Measurements from ENCODE around the gene ARHGEF39. TPM values are rescaled to one million over a fixed set of nuclear protein-coding genes. Genes with fewer than 3 reads are reported as not detected.

Gene ARHGEF39
- total and polyA plus RNA-seq, 2 experiments from 2014 or later = 5.6 to 12.6 TPM

DNA sequence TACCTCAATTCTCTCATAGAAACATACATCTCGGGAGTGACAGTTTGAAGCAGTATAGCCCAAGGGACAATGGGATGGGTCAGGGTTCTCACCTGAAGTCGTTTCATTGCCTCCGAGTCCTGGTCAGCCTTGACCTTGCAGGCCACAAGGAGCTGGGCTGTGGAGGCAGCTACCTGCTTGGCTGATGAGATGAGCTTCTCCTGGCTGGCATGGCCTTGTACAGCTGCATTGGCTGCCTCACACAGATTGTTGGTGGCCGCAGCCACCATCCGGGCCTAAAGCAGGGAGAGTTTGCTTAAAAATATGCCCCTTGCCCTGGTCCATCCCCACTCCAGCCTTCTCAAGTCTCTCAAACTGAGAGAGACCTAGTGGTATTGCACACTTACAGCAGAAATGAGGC, 33.2 kb upstream of the ARHGEF39 start:
- peaks cover 62% of the 10 kb centered on the region for H3K36me3 ChIP-seq
- H3K4me1 ChIP-seq (ENCODE audit: low read depth) = no peaks in the 10 kb centered on the region
- no peaks in the 10 kb centered on the region for H3K27me3 ChIP-seq
- H3K9me3 ChIP-seq (ENCODE audit: low read depth) = no peaks in the 10 kb centered on the region
- no peak for DNase-seq (ENCODE audit: low read depth in 1 of 2, low spot score in 1 of 2)
- H3K4me3 ChIP-seq = no peak overlapping the region
- TF ChIP-seq, protein P1, sequence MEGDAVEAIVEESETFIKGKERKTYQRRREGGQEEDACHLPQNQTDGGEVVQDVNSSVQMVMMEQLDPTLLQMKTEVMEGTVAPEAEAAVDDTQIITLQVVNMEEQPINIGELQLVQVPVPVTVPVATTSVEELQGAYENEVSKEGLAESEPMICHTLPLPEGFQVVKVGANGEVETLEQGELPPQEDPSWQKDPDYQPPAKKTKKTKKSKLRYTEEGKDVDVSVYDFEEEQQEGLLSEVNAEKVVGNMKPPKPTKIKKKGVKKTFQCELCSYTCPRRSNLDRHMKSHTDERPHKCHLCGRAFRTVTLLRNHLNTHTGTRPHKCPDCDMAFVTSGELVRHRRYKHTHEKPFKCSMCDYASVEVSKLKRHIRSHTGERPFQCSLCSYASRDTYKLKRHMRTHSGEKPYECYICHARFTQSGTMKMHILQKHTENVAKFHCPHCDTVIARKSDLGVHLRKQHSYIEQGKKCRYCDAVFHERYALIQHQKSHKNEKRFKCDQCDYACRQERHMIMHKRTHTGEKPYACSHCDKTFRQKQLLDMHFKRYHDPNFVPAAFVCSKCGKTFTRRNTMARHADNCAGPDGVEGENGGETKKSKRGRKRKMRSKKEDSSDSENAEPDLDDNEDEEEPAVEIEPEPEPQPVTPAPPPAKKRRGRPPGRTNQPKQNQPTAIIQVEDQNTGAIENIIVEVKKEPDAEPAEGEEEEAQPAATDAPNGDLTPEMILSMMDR (IDR thresholded peaks at IDR 0.05; ENCODE audit: low read depth, low read length) = no peak
- H3K27ac ChIP-seq = no peak overlapping the region

DNA sequence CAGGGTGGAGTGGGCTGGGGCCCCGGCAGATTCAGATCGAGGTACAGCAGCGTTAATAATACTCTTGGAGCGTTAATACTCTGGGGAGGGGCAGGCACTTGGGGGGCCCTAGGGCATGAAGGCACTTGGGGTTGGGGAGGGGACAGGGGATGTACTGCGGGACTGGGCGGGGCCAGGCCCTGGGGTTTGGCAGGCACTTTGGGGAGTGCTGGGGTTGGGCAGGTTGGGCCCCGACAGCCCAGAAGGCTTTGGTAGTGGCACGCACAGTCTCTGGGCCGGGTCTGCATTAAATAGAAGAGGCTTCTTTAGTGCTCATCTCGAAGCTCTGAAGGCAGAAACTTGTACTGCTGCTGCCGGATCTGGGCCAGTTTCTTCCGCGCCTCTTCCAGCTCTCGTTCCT, 32.5 kb upstream of the ARHGEF39 start:
- H3K4me3 ChIP-seq = no peak overlapping the region
- TF ChIP-seq, protein P1 (IDR thresholded peaks at IDR 0.05; ENCODE audit: low read depth, low read length) = no peak
- peaks cover 55% of the 10 kb centered on the region for H3K36me3 ChIP-seq

DNA sequence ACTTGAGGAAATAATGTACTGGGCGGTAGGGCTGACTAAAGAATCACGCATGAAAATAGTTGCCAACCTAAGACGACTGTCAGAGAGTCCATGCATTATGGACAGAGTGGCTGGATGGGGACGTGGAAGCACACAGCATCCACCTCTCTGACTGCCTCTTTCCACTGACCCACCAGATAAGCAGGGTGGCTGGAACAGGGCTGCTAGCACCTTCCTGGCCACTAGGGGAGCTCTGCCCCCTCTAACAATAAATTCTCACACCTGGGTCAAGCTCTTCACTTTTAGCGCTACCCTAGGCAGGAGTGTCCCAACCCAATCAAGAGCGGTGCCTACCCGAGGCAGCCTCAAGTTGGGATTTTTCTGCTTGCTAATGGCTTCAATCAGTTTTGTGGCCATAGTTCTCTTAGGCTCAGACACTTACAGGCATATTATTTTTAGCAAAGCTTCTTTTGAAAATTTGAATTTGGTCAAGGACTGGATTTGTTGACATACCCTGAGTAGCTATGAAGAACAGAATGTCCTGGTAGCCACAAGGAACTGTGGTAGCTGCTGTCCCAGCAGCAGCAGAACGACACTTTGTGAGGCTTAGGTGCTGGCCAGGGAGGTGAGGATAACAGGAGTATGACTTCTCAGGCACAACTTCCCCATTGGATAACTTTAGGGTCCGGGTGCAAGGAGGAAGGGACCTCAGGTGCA, 31.7 kb upstream of the ARHGEF39 start:
- DNase-seq (ENCODE audit: low read depth in 1 of 2, low spot score in 1 of 2) = peak; percentile 65 to 73
- no peaks in the 10 kb centered on the region for H3K27me3 ChIP-seq
- no peaks in the 10 kb centered on the region for H3K4me1 ChIP-seq (ENCODE audit: low read depth)
- H3K9me3 ChIP-seq (ENCODE audit: low read depth) = no peaks in the 10 kb centered on the region
- TF ChIP-seq, protein P1 (IDR thresholded peaks at IDR 0.05; ENCODE audit: low read depth, low read length) = peak; percentile 94
- peak overlapping the region; percentile 58 for H3K27ac ChIP-seq
- no peak overlapping the region for H3K4me3 ChIP-seq
- H3K36me3 ChIP-seq = peaks cover 48% of the 10 kb centered on the region

More for the DNA sequence above, 32.5 kb upstream of the ARHGEF39 start:
- Histone ChIP-seq H3K27me3 (no peaks in the 10 kb centered on the region), H3K27ac (peak overlapping the region; percentile 58), H3K4me1 (ENCODE audit: low read depth) (no peaks in the 10 kb centered on the region), H3K9me3 (ENCODE audit: low read depth) (no peaks in the 10 kb centered on the region)
- no peak for DNase-seq (ENCODE audit: low read depth in 1 of 2, low spot score in 1 of 2)

DNA sequence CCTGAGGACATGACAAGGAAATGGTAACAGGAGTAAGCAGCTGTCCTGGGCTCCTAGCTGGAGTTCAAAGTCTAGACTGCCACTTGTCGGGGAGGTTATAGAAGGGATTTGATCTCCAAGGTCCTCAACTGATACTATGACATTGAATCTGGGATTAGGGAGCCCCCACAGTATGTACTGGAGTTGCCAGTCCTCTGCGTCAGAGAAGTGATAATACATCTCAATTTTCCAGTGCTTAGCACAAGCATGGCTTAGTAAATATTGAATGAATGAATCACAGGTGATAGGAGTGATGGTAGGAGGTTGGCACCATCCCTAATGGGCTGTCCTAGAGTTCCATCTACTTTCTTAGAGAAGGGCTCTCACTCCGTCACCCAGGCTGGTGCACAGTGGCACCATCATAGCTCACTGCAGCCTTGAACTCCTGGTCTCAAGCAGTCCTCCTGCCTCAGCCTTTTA, 31.0 kb upstream of the ARHGEF39 start:
- TF ChIP-seq, protein P1 (IDR thresholded peaks at IDR 0.05; ENCODE audit: low read depth, low read length) = no peak
- no peak for DNase-seq (ENCODE audit: low read depth in 1 of 2, low spot score in 1 of 2)
- Histone ChIP-seq H3K9me3 (ENCODE audit: low read depth) (no peaks in the 10 kb centered on the region), H3K27me3 (no peaks in the 10 kb centered on the region), H3K4me3 (no peak overlapping the region), H3K36me3 (peaks cover 41% of the 10 kb centered on the region), H3K27ac (peak overlapping the region; percentile 47), H3K4me1 (ENCODE audit: low read depth) (no peaks in the 10 kb centered on the region)

DNA sequence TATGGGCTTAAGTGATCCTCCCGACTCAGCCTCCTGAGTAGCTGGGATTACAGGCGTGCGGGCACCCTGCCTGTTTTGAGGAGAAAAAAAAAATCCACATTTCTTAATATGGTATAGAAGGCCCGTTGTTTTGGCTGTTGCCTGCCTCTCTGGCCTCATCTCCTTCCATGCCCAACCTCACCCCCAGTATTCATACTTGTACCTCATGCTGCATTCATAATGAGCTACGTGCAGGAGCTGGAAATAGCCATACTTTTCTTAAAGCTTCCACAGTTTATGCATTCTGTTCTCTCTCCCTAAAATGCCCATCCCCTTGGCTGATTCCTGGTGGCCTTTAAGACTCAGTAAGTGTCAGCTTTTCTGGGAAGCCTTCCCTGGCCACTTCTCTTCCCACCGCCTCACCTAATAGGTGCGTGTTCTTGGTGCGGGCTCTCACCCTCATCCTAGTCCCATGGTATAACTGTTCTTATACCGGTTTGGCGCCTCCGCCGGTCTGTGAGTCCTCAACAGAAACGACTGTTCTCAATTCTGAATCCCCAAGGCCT, 26.8 kb upstream of the ARHGEF39 start:
- H3K36me3 ChIP-seq = peaks cover 1% of the 10 kb centered on the region
- no peak overlapping the region for H3K4me3 ChIP-seq
- H3K4me1 ChIP-seq (ENCODE audit: low read depth) = peaks cover 20% of the 10 kb centered on the region
- no peaks in the 10 kb centered on the region for H3K9me3 ChIP-seq (ENCODE audit: low read depth)
- H3K27ac ChIP-seq = peak overlapping the region; percentile 95
- no peaks in the 10 kb centered on the region for H3K27me3 ChIP-seq
- TF ChIP-seq, protein P1 (IDR thresholded peaks at IDR 0.05; ENCODE audit: low read depth, low read length) = no peak
- DNase-seq (ENCODE audit: low read depth in 1 of 2, low spot score in 1 of 2) = peak in 1 of 2 donors; percentile 40
